GM12864 (cell line): ENCODE results near the gene HOXA4.
A peak's percentile ranks its signal among the peaks of the same experiment; 100 is the strongest.

Source experiments
- DNase-seq: peaks from one replicate; pipeline ENCODE4 v3.0.0-alpha.2; 2011; ENCODE audit warnings: low read depth
- H3K4me3 ChIP-seq: 2 replicates; pipeline ENCODE4 v1.5.1; 2011; ENCODE audit warnings: mild to moderate bottlenecking, low read depth, low read length, control low read depth
- CTCF ChIP-seq: IDR thresholded peaks from 2 replicates; pipeline ENCODE4 v1.5.1; 2011; ENCODE audit warnings: low read depth, mild to moderate bottlenecking, moderate library complexity, low read length, control low read depth, inconsistent platforms; ENCODE audit errors: missing control alignments

The HOXA4 gene

GRCh38 chr7:27176524-27176845 lies 45.9 kb upstream of the HOXA4 start:
- DNase-seq: no peak
- no peak overlapping the region for H3K4me3 ChIP-seq
- no peak for TF ChIP-seq CTCF

- H3K4me3 ChIP-seq: no peak overlapping the region
- no peak for TF ChIP-seq CTCF
- no peak for DNase-seq
Measured at GRCh38 chr7:27175626-27176523, 45.3 kb upstream of the HOXA4 start.

- no peak overlapping the region for H3K4me3 ChIP-seq
- TF ChIP-seq CTCF: no peak
- DNase-seq: no peak
Measured at GRCh38 chr7:27174874-27175625, 44.5 kb upstream of the HOXA4 start.

GRCh38 chr7:27173956-27174873 lies 43.7 kb upstream of the HOXA4 start, which contains the start of gene HOXA10:
TSS of gene HOXA10 (minus strand) at chr7:27174320. CDS start at chr7:27174306, 14 bp downstream.
- DNase-seq: no peak
- H3K4me3 ChIP-seq: peak within 1 kb of the TSS; percentile 22
- TF ChIP-seq CTCF: no peak

- DNase-seq: no peak
- H3K4me3 ChIP-seq: peak overlapping the region; percentile 22
- no peak for TF ChIP-seq CTCF
Measured at GRCh38 chr7:27173511-27173955, 43.0 kb upstream of the HOXA4 start.

GRCh38 chr7:27172823-27173510 lies 42.4 kb upstream of the HOXA4 start:
- TF ChIP-seq CTCF: no peak
- peak overlapping the region; percentile 22; the same call in 1 of the 2 replicates for H3K4me3 ChIP-seq
- DNase-seq: no peak
